CD8-positive, alpha-beta memory T cell (primary cell): Measurements from ENCODE around the gene CPSF3. TPM values are rescaled to one million over a fixed set of nuclear protein-coding genes. Genes with fewer than 3 reads are reported as not detected.

ENCODE experiments used
- CTCF ChIA-PET: fragments of 350-600 bp; sonication (Branson Sonifier 250); formaldehyde crosslinking; loops from one replicate; lab custom pipeline; 2021; ENCODE audit warnings: antibody characterized with exemption; lab: Charles Lee
- POLR2A ChIA-PET: fragments of 350-600 bp; sonication (Branson Sonifier 250); formaldehyde crosslinking; loops from one replicate; lab custom pipeline; 2021; ENCODE audit warnings: antibody characterized with exemption; lab: Charles Lee
- DNase-seq, 5 donors: peaks; one replicate each; pipeline versions ENCODE4 v3.0.0 to v3.0.0-alpha.2; 2020 to 2022; ENCODE audit warnings: mixed read lengths in 1 of 5
- H3K27ac ChIP-seq: one replicate; pipeline ENCODE4 v1.7.0; 2013; ENCODE audit warnings: low read depth, mild to moderate bottlenecking, low read length, moderate library complexity
- H3K27me3 ChIP-seq: 2 replicates; pipeline ENCODE4 v1.7.0; 2013; ENCODE audit warnings: low read length, mild to moderate bottlenecking; ENCODE audit not compliant: insufficient read depth, poor library complexity, severe bottlenecking
- H3K36me3 ChIP-seq: 2 replicates; pipeline ENCODE4 v1.7.0; 2013; ENCODE audit warnings: mild to moderate bottlenecking, low read length, moderate library complexity; ENCODE audit not compliant: insufficient read depth
- H3K4me1 ChIP-seq: 2 replicates; pipeline ENCODE4 v1.7.0; 2013; ENCODE audit warnings: mild to moderate bottlenecking, low read length, moderate library complexity; ENCODE audit not compliant: insufficient read depth
- H3K4me3 ChIP-seq: 2 replicates; pipeline ENCODE4 v1.7.0; 2013; ENCODE audit warnings: mild to moderate bottlenecking, low read length
- H3K9me3 ChIP-seq: 2 replicates; pipeline ENCODE4 v1.7.0; 2013; ENCODE audit warnings: mild to moderate bottlenecking, low read length
- H3K27ac Mint-ChIP-seq, 8 donors: one replicate each; pipeline ENCODE4 v1.8.0; 2020 to 2021; ENCODE audit warnings: mixed read lengths in 8 of 8, mild to moderate bottlenecking in 6 of 8, inconsistent platforms in 3 of 8, moderate library complexity in 3 of 8
- H3K27me3 Mint-ChIP-seq, 2 donors: one replicate each; pipeline ENCODE4 v1.8.0; 2020 to 2021; ENCODE audit warnings: mixed read lengths in 2 of 2, mild to moderate bottlenecking in 1 of 2, moderate library complexity in 1 of 2
- H3K36me3 Mint-ChIP-seq, 3 donors: one replicate each; pipeline ENCODE4 v1.8.0; 2020 to 2021; ENCODE audit warnings: mixed read lengths in 3 of 3, inconsistent platforms in 1 of 3, mild to moderate bottlenecking in 1 of 3
- H3K4me1 Mint-ChIP-seq, 3 donors: one replicate each; pipeline ENCODE4 v1.8.0; 2020 to 2021; ENCODE audit warnings: mixed read lengths in 3 of 3, inconsistent platforms in 1 of 3, mild to moderate bottlenecking in 1 of 3
- H3K4me3 Mint-ChIP-seq, 7 donors: one replicate each; pipeline ENCODE4 v1.8.0; 2020 to 2021; ENCODE audit warnings: mixed read lengths in 7 of 7, mild to moderate bottlenecking in 6 of 7, moderate library complexity in 4 of 7, inconsistent platforms in 2 of 7
- H3K9me3 Mint-ChIP-seq, 5 donors: one replicate each; pipeline ENCODE4 v1.8.0; 2020 to 2022; ENCODE audit warnings: mixed read lengths in 5 of 5, mild to moderate bottlenecking in 3 of 5, moderate library complexity in 2 of 5, inconsistent platforms in 1 of 5
- polyA plus RNA-seq: library from polyadenylated mRNA; unstranded; fragments of 300-500 nt; fragmentation: Illumina TruSeq; gene quantifications from one replicate; pipeline ENCODE4 v1.2.3, GENCODE V29; 2021
- total RNA-seq, 2 experiments: library from RNA; stranded (reverse); gene quantifications; one replicate each; pipeline ENCODE4 v1.2.3, GENCODE V29; 2021

Gene CPSF3
- total and polyA plus RNA-seq, 3 experiments from 2014 or later: 28.6 to 83.9 (median 79.0) TPM

- Histone ChIP-seq H3K27ac (no peak overlapping the region), H3K36me3 (no peaks in the 10 kb centered on the region), H3K4me3 (no peak overlapping the region), H3K27me3 (no peaks in the 10 kb centered on the region), H3K4me1 (peaks cover 21% of the 10 kb centered on the region), H3K9me3 (no peaks in the 10 kb centered on the region)
- no peak for DNase-seq
- ChIA-PET CTCF (no interaction called here), POLR2A (no interaction called here)
- no peaks in the 10 kb centered on the region for H3K9me3 Mint-ChIP-seq
- H3K4me1 Mint-ChIP-seq: peaks cover 57 to 72% (median 71%) of the 10 kb centered on the region in 3 donors
- peaks cover 0 to 53% (median 11%) of the 10 kb centered on the region in 3 donors for H3K36me3 Mint-ChIP-seq
- H3K4me3 Mint-ChIP-seq: peak overlapping the region in 1 of 7 donors; percentile 2
- peak overlapping the region in 1 of 8 donors; percentile 64 for H3K27ac Mint-ChIP-seq
- H3K27me3 Mint-ChIP-seq: no peaks in the 10 kb centered on the region
These were observed 4.7 kb upstream of the CPSF3 start for GRCh38 chr2:9418746-9419145.

- peak overlapping the region in 3 of 7 donors; percentile 44 to 77 (median 48) for H3K4me3 Mint-ChIP-seq
- no peak for DNase-seq
- no peaks in the 10 kb centered on the region for H3K9me3 ChIP-seq
- H3K27ac ChIP-seq: no peak overlapping the region
- no peaks in the 10 kb centered on the region for H3K36me3 ChIP-seq
- CTCF ChIA-PET: no interaction called here
- no peaks in the 10 kb centered on the region for H3K27me3 ChIP-seq
- POLR2A ChIA-PET: no interaction called here
- H3K27me3 Mint-ChIP-seq: no peaks in the 10 kb centered on the region
- peak overlapping the region in 2 of 8 donors; percentile 61 to 66 for H3K27ac Mint-ChIP-seq
- H3K4me1 Mint-ChIP-seq: peaks cover 51 to 64% (median 63%) of the 10 kb centered on the region in 3 donors
- no peak overlapping the region for H3K4me3 ChIP-seq
- peaks cover 26% of the 10 kb centered on the region for H3K4me1 ChIP-seq
- H3K9me3 Mint-ChIP-seq: no peaks in the 10 kb centered on the region
- peaks cover 0 to 49% (median 7%) of the 10 kb centered on the region in 3 donors for H3K36me3 Mint-ChIP-seq
These were observed 3.9 kb upstream of the CPSF3 start for GRCh38 chr2:9419541-9419940.

GRCh38 chr2:9420495-9420894 lies 3.0 kb upstream of the CPSF3 start:
- ChIA-PET POLR2A (no interaction called here), CTCF (no interaction called here)
- no peaks in the 10 kb centered on the region for H3K27me3 Mint-ChIP-seq
- Histone ChIP-seq H3K4me3 (no peak overlapping the region), H3K36me3 (no peaks in the 10 kb centered on the region), H3K27ac (no peak overlapping the region), H3K4me1 (peaks cover 29% of the 10 kb centered on the region), H3K27me3 (no peaks in the 10 kb centered on the region), H3K9me3 (no peaks in the 10 kb centered on the region)
- no peak for DNase-seq
- H3K27ac Mint-ChIP-seq: peak overlapping the region in 5 of 8 donors; percentile 47 to 90 (median 66)
- peaks cover 0 to 46% (median 7%) of the 10 kb centered on the region in 3 donors for H3K36me3 Mint-ChIP-seq
- no peaks in the 10 kb centered on the region for H3K9me3 Mint-ChIP-seq
- H3K4me3 Mint-ChIP-seq: peak overlapping the region in 6 of 7 donors; percentile 26 to 77 (median 46)
- H3K4me1 Mint-ChIP-seq: peaks cover 48 to 60% (median 60%) of the 10 kb centered on the region in 3 donors

GRCh38 chr2:9422321-9423099 lies 944 bp upstream of the CPSF3 start:
- ChIA-PET POLR2A (interaction anchor here (0.9 to 3.0 kb wide), 3 partner anchors 27 to 133 kb away, joined by 5 to 28 read pairs (median 8); partner anchors contain the start of genes ADAM17 and IAH1), CTCF (interaction anchor here (0.8 to 1.7 kb wide), 4 partner anchors 9 to 198 kb away, joined by 3 to 5 read pairs (median 4); no protein-coding TSS in a partner anchor)
- H3K4me1 ChIP-seq: peaks cover 29% of the 10 kb centered on the region
- peak; percentile 20 to 65 (median 34) for DNase-seq
- no peaks in the 10 kb centered on the region for H3K36me3 ChIP-seq
- Mint-ChIP-seq H3K9me3 (no peaks in the 10 kb centered on the region), H3K4me1 (peaks cover 36 to 46% (median 45%) of the 10 kb centered on the region in 3 donors), H3K4me3 (no peak overlapping the region), H3K27me3 (no peaks in the 10 kb centered on the region), H3K27ac (peak overlapping the region in 7 of 8 donors; percentile 80 to 97 (median 92)), H3K36me3 (peaks cover 0 to 34% (median 1%) of the 10 kb centered on the region in 3 donors)
- no peaks in the 10 kb centered on the region for H3K27me3 ChIP-seq
- peak overlapping the region; percentile 95 for H3K27ac ChIP-seq
- no peaks in the 10 kb centered on the region for H3K9me3 ChIP-seq
- peak overlapping the region; percentile 99 for H3K4me3 ChIP-seq

- Mint-ChIP-seq H3K27me3 (no peaks in the 10 kb centered on the region), H3K9me3 (no peaks in the 10 kb centered on the region), H3K4me3 (no peak overlapping the region), H3K27ac (peak overlapping the region in 2 of 8 donors; percentile 97 to 98), H3K36me3 (peaks cover 0 to 27% (median 0%) of the 10 kb centered on the region in 3 donors), H3K4me1 (peaks cover 30 to 38% (median 31%) of the 10 kb centered on the region in 3 donors)
- peaks cover 29% of the 10 kb centered on the region for H3K4me1 ChIP-seq
- peak in 2 of 5 donors; percentile 13 for DNase-seq
- peak overlapping the region; percentile 99 for H3K4me3 ChIP-seq
- H3K27ac ChIP-seq: peak overlapping the region; percentile 95
- H3K36me3 ChIP-seq: no peaks in the 10 kb centered on the region
- POLR2A ChIA-PET: interaction anchor here (1.4 to 3.0 kb wide), 3 partner anchors 47 to 132 kb away, joined by 3 to 28 read pairs (median 8); partner anchors contain the start of genes ADAM17 and IAH1
- CTCF ChIA-PET: no interaction called here
- no peaks in the 10 kb centered on the region for H3K9me3 ChIP-seq
- no peaks in the 10 kb centered on the region for H3K27me3 ChIP-seq
These were observed 443 bp downstream of the CPSF3 start for GRCh38 chr2:9423922-9424272.

- H3K9me3 ChIP-seq: no peaks in the 10 kb centered on the region
- H3K4me1 Mint-ChIP-seq: peaks cover 25 to 31% (median 26%) of the 10 kb centered on the region in 3 donors
- H3K27ac ChIP-seq: peak overlapping the region; percentile 95
- peak overlapping the region in 2 of 8 donors; percentile 97 to 98 for H3K27ac Mint-ChIP-seq
- no peaks in the 10 kb centered on the region for H3K27me3 Mint-ChIP-seq
- no peaks in the 10 kb centered on the region for H3K9me3 Mint-ChIP-seq
- peaks cover 0 to 31% (median 0%) of the 10 kb centered on the region in 3 donors for H3K36me3 Mint-ChIP-seq
- no peaks in the 10 kb centered on the region for H3K27me3 ChIP-seq
- H3K4me1 ChIP-seq: peaks cover 29% of the 10 kb centered on the region
- no peak overlapping the region for H3K4me3 Mint-ChIP-seq
- H3K36me3 ChIP-seq: peaks cover under 1% of the 10 kb centered on the region
- H3K4me3 ChIP-seq: peak overlapping the region; percentile 99
- ChIA-PET POLR2A (interaction anchor here (1.4 to 3.0 kb wide), 2 partner anchors 46 to 49 kb away, joined by 3 to 28 read pairs; partner anchors contain the start of gene IAH1), CTCF (no interaction called here)
- no peak for DNase-seq
These were observed 1.2 kb downstream of the CPSF3 start for GRCh38 chr2:9424447-9425164.

- H3K9me3 Mint-ChIP-seq: no peaks in the 10 kb centered on the region
- H3K36me3 Mint-ChIP-seq: peaks cover 7 to 48% (median 19%) of the 10 kb centered on the region in 3 donors
- peaks cover 8% of the 10 kb centered on the region for H3K4me1 ChIP-seq
- DNase-seq: no peak
- no peaks in the 10 kb centered on the region for H3K9me3 ChIP-seq
- H3K4me3 ChIP-seq: no peak overlapping the region
- H3K4me1 Mint-ChIP-seq: peaks cover 0 to 4% (median 2%) of the 10 kb centered on the region in 3 donors
- no peak overlapping the region for H3K27ac ChIP-seq
- H3K4me3 Mint-ChIP-seq: no peak overlapping the region
- H3K27me3 Mint-ChIP-seq: no peaks in the 10 kb centered on the region
- POLR2A ChIA-PET: no interaction called here
- H3K27ac Mint-ChIP-seq: peak overlapping the region in 2 of 8 donors; percentile 18 to 40
- no peaks in the 10 kb centered on the region for H3K27me3 ChIP-seq
- peaks cover 19% of the 10 kb centered on the region for H3K36me3 ChIP-seq
- CTCF ChIA-PET: no interaction called here
These were observed 5.6 kb downstream of the CPSF3 start for GRCh38 chr2:9428965-9429577.
